OCI-LY7 (cell line): Measurements from ENCODE around the gene FN1.

Experiments
- EZH2phosphoT487 ChIP-seq: fragments of 200-600 bp; sonication (generic); IDR thresholded peaks from 2 replicates; pipeline ENCODE4 v1.6.1; 2018; ENCODE audit warnings: low read depth, borderline replicate concordance, mild to moderate bottlenecking, mixed run types, antibody characterized with exemption, low read length, moderate library complexity, mixed read lengths
- TF ChIP-seq, protein P1 (sequence below): fragments of 200-600 bp; sonication (generic); conservative IDR thresholded peaks from 2 replicates; pipeline ENCODE4 v1.5.1; 2014; ENCODE audit warnings: mild to moderate bottlenecking, antibody characterized with exemption, low read length, moderate library complexity, mixed read lengths

DNA sequence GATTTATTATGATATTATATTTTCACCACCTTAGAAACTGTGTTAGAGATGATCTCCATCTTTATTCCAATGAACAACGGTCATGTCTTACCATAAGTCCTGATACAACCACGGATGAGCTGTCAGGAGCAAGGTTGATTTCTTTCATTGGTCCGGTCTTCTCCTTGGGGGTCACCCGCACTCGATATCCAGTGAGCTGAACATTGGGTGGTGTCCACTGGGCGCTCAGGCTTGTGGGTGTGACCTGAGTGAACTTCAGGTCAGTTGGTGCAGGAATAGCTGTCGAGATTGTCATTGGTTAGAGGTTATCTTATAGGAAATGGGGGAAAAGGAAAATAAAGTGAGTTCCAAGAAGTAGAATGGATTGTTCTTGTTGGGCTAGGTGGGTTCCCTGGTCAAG is 56.8 kb downstream of the FN1 start:
- TF ChIP-seq, protein P1, sequence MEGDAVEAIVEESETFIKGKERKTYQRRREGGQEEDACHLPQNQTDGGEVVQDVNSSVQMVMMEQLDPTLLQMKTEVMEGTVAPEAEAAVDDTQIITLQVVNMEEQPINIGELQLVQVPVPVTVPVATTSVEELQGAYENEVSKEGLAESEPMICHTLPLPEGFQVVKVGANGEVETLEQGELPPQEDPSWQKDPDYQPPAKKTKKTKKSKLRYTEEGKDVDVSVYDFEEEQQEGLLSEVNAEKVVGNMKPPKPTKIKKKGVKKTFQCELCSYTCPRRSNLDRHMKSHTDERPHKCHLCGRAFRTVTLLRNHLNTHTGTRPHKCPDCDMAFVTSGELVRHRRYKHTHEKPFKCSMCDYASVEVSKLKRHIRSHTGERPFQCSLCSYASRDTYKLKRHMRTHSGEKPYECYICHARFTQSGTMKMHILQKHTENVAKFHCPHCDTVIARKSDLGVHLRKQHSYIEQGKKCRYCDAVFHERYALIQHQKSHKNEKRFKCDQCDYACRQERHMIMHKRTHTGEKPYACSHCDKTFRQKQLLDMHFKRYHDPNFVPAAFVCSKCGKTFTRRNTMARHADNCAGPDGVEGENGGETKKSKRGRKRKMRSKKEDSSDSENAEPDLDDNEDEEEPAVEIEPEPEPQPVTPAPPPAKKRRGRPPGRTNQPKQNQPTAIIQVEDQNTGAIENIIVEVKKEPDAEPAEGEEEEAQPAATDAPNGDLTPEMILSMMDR: no peak
- TF ChIP-seq EZH2phosphoT487: no peak
